ENCODE measurements around the gene ACTR5.

The ACTR5 gene

DNA sequence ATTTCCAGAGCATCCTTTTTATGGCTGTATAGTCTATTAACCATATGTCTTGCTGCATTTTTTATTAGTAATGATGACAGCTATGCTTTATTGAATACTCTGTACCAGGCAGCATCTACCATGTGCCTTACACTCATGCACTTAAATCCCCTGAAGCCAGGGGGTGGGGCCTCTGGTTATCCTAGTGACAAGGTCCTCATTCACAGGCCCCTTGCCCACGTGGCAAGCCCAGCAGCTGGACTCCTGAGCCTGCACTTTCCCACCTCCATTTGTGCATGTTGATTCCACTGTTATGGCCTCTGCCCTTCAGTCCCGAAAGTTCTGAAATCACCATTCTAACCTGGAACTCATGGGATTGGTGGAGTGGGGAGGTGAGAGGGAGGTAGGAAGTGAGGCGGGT lies 22.3 kb downstream of the ACTR5 start:
- DNase-seq (ENCODE audit: low read depth) = no peak
- in situ Hi-C loops (cut with HindIII; ENCODE audit: low sequenced_read_pairs) = no loop called here
- no peak overlapping the region for H3K4me3 ChIP-seq (ENCODE audit: low read depth, low read length)

DNA sequence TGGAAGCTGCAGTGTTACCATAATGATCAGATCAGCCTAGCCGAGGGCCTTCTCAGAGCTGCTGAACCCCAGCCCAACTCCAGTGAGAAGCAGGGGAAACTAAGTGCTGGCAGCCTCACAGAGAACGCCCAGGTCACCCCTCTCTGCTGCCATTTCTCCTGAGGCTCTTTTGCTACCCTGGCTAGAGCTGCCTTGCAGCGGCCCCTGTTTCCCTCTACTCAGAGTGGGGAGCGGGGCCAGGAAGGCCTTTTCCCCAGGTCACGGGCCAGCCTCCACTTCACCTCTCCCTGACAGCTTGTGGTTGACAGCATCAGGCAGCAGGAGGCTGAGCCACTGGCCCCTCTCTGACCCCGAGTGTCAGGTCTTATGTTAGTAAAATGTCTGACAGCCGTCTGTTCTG lies 22.7 kb downstream of the ACTR5 start:
- TF ChIP-seq, protein P1, sequence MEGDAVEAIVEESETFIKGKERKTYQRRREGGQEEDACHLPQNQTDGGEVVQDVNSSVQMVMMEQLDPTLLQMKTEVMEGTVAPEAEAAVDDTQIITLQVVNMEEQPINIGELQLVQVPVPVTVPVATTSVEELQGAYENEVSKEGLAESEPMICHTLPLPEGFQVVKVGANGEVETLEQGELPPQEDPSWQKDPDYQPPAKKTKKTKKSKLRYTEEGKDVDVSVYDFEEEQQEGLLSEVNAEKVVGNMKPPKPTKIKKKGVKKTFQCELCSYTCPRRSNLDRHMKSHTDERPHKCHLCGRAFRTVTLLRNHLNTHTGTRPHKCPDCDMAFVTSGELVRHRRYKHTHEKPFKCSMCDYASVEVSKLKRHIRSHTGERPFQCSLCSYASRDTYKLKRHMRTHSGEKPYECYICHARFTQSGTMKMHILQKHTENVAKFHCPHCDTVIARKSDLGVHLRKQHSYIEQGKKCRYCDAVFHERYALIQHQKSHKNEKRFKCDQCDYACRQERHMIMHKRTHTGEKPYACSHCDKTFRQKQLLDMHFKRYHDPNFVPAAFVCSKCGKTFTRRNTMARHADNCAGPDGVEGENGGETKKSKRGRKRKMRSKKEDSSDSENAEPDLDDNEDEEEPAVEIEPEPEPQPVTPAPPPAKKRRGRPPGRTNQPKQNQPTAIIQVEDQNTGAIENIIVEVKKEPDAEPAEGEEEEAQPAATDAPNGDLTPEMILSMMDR (IDR thresholded peaks at IDR 0.05; ENCODE audit: low read depth, low read length, missing control alignments) = no peak
- in situ Hi-C loops (cut with HindIII; ENCODE audit: low sequenced_read_pairs) = no loop called here
- H3K4me3 ChIP-seq (ENCODE audit: low read depth, low read length) = no peak overlapping the region
- no peak for DNase-seq (ENCODE audit: low read depth)

More for the DNA sequence above, 22.3 kb downstream of the ACTR5 start:
- TF ChIP-seq, protein P1 (IDR thresholded peaks at IDR 0.05; ENCODE audit: low read depth, low read length, missing control alignments) = no peak

DNA sequence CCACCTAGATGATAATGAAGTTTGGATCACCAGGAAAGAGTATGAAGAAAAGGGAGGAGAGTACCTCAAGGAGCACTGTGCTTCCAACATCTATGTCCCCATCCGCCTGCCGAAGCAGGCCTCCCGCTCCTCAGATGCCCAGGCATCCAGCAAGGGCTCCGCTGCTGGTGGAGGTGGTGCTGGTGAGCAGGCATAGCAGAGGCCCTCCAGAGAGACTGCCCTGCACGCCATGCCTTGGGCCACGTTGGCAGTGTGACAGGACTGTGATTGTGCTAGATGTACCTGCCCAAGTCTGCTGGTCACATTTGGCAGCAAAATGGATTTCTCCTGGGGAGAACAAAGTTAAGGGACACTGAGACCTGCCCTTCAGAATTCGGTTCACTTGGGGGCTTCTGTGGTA lies 23.4 kb downstream of the ACTR5 start:
- no peak for DNase-seq (ENCODE audit: low read depth)
- no peak overlapping the region for H3K4me3 ChIP-seq (ENCODE audit: low read depth, low read length)
- TF ChIP-seq, protein P1 (IDR thresholded peaks at IDR 0.05; ENCODE audit: low read depth, low read length, missing control alignments) = no peak
- in situ Hi-C loops (cut with HindIII; ENCODE audit: low sequenced_read_pairs) = no loop called here

DNA sequence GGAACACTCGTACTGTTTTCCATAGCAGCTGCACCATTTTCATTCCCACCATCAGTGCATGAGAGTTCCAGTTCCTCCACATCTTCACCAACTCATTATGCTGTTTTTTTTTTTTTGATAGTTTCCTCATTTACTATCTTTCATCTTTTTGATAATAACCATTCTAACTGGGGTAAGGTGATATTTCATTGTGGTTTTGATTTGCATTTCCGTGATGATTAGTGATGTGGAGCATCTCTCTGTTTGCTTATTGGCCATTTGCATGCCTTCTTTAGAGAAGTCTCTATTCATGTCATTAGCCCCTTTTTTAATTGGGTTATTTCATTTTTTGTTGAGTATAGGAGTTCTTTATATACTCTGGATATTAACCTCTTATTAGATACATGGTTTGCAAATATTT lies 25.9 kb downstream of the ACTR5 start:
- TF ChIP-seq, protein P1 (IDR thresholded peaks at IDR 0.05; ENCODE audit: low read depth, low read length, missing control alignments) = no peak
- in situ Hi-C loops (cut with HindIII; ENCODE audit: low sequenced_read_pairs) = no loop called here
- no peak for DNase-seq (ENCODE audit: low read depth)
- H3K4me3 ChIP-seq (ENCODE audit: low read depth, low read length) = no peak overlapping the region

DNA sequence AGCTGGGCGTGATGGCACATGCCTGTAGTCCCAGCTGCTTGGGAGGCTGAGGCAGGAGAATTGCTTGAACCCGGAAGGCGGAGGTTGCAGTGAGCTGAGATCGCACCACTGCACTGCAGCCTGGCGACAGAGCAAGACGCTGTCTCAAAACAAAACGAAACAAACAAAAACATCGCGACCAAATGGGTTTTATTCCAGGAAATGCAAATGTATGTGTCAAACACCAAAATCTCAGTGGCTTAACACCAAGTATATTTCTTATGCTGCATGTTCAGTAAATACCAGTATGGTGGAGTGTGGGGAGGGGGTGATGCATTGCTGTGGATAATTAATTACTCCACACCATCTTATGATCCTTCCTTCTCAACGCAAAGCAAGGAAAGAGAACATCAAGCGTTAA lies 28.1 kb downstream of the ACTR5 start:
- no peak for DNase-seq (ENCODE audit: low read depth)
- in situ Hi-C loops (cut with HindIII; ENCODE audit: low sequenced_read_pairs) = no loop called here
- TF ChIP-seq, protein P1 (IDR thresholded peaks at IDR 0.05; ENCODE audit: low read depth, low read length, missing control alignments) = no peak
- H3K4me3 ChIP-seq (ENCODE audit: low read depth, low read length) = no peak overlapping the region

DNA sequence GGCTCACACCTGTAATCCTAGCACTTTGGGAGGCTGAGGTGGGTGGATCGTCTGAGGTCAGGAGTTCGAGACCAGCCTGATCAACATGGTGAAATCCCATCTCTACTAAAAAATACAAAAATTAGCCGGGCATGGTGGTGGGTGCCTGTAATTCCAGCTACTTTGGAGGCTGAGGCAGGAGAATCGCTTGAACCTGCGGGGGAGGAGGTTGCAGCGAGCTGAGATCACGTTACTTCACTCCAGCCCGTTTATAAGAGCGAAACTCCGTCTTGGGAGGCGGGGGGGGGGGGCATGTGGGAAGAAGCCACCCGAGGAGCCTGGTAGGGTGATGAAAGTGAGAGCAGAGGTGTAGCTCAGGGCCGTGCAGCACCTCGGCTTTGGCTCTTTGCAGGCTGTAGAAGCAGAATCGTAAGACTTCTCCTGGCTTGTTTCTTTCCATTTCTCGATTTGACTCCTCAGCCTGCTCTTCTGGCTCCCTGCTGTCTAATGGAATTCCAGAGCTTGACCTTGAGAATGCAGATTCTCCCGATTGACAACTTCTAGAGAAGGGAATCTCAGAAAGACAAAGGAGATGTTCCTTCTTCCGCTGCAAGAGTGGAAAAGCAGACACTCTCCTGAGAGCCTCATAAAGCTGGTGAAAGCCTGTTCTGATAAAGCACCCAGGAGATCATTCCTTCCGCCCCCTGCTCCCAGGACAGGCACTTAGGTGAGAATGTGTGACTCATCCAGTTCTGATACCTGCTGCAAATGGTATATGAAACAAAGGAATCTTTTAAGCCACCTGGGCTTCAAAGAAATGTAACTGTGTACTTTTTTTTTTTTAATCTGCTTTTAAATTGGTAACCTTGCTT lies 31.2 kb downstream of the ACTR5 start:
- H3K4me3 ChIP-seq (ENCODE audit: low read depth, low read length) = no peak overlapping the region
- DNase-seq (ENCODE audit: low read depth) = no peak
- in situ Hi-C loops (cut with HindIII; ENCODE audit: low sequenced_read_pairs) = no loop called here
- TF ChIP-seq, protein P1 (IDR thresholded peaks at IDR 0.05; ENCODE audit: low read depth, low read length, missing control alignments) = no peak

All from astrocyte of the cerebellum (primary cell).